SK-N-SH treated with all-trans-retinoic acid at 6 μM for 48 hours (cell line): ENCODE results near the gene NSFL1C.

Experiments used
- ARNTL ChIP-seq: fragments of 450-650 bp; formaldehyde crosslinking; IDR thresholded peaks from 2 replicates; pipeline ENCODE4 v1.5.0; 2020; ENCODE audit warnings: low read depth, mild to moderate bottlenecking, moderate library complexity, borderline replicate concordance
- CREB5 ChIP-seq: fragments of 250-450 bp; sonication (Bioruptor Pico); IDR thresholded peaks from 2 replicates; pipeline ENCODE4 v1.5.1; 2020; ENCODE audit warnings: low read depth, mild to moderate bottlenecking, moderate library complexity
- CSRNP3 ChIP-seq: fragments of 250-450 bp; sonication (Bioruptor Pico); IDR thresholded peaks from 2 replicates; pipeline ENCODE4 v1.5.1; 2021; ENCODE audit warnings: mild to moderate bottlenecking, moderate library complexity
- ESRRG ChIP-seq: fragments of 250-450 bp; sonication (Bioruptor Pico); IDR thresholded peaks from 2 replicates; pipeline ENCODE4 v1.6.1; 2021; ENCODE audit warnings: mild to moderate bottlenecking
- GLIS3 ChIP-seq: fragments of 250-450 bp; sonication (Bioruptor Pico); IDR thresholded peaks from 2 replicates; pipeline ENCODE4 v1.5.0; 2020; ENCODE audit warnings: mild to moderate bottlenecking, moderate library complexity
- ISL1 ChIP-seq: fragments of 250-450 bp; sonication (Bioruptor Pico); IDR thresholded peaks from 2 replicates; pipeline ENCODE4 v2.1.2; 2022; ENCODE audit warnings: mild to moderate bottlenecking, moderate library complexity
- OSR1 ChIP-seq: fragments of 250-450 bp; sonication (Bioruptor Pico); IDR thresholded peaks from 2 replicates; pipeline ENCODE4 v1.8.0; 2022; ENCODE audit warnings: moderate library complexity, mild to moderate bottlenecking, inconsistent platforms
- PATZ1 ChIP-seq: fragments of 250-450 bp; sonication (Bioruptor Pico); IDR thresholded peaks from 2 replicates; pipeline ENCODE4 v1.8.0; 2020; ENCODE audit warnings: mild to moderate bottlenecking, moderate library complexity, borderline replicate concordance
- PPARA ChIP-seq: fragments of 250-450 bp; sonication (Bioruptor Pico); IDR thresholded peaks from 2 replicates; pipeline ENCODE4 v1.5.0; 2020; ENCODE audit warnings: mild to moderate bottlenecking, borderline replicate concordance
- RARB ChIP-seq: fragments of 250-450 bp; sonication (Bioruptor Pico); IDR thresholded peaks from 2 replicates; pipeline ENCODE4 v1.8.0; 2021; ENCODE audit warnings: mild to moderate bottlenecking, moderate library complexity
- SNAI2 ChIP-seq: fragments of 250-450 bp; sonication (Bioruptor Pico); IDR thresholded peaks from 2 replicates; pipeline ENCODE4 v1.5.0; 2020; ENCODE audit warnings: mild to moderate bottlenecking, moderate library complexity
- TOX ChIP-seq: fragments of 250-450 bp; sonication (Bioruptor Pico); IDR thresholded peaks from 2 replicates; pipeline ENCODE4 v1.8.0; 2021; ENCODE audit warnings: mild to moderate bottlenecking, moderate library complexity, borderline replicate concordance
- ZFP30 ChIP-seq: fragments of 450-650 bp; formaldehyde crosslinking; IDR thresholded peaks from 2 replicates; pipeline ENCODE4 v1.5.0; 2022; ENCODE audit warnings: mild to moderate bottlenecking, moderate library complexity
- ZNF565 ChIP-seq: fragments of 450-650 bp; formaldehyde crosslinking; conservative IDR thresholded peaks from 2 replicates; pipeline ENCODE4 v1.5.0; 2020; ENCODE audit warnings: low read depth, mild to moderate bottlenecking, moderate library complexity

GRCh38 chr20:1392693-1393506, 73.7 kb downstream of the NSFL1C start, which contains the start of gene FKBP1A:
- TF ChIP-seq SNAI2 (CRISPR knock-in tag) (no peak), GLIS3 (CRISPR knock-in tag) (no peak), ZNF565 (CRISPR knock-in tag) (no peak), CREB5 (CRISPR knock-in tag) (no peak), CSRNP3 (no peak), ZFP30 (CRISPR knock-in tag) (no peak), ARNTL (CRISPR knock-in tag) (no peak), TOX (CRISPR knock-in tag) (no peak), PATZ1 (CRISPR knock-in tag) (no peak), PPARA (CRISPR knock-in tag) (no peak), ISL1 (CRISPR knock-in tag) (no peak), RARB (CRISPR knock-in tag) (no peak), ESRRG (CRISPR knock-in tag) (no peak), OSR1 (CRISPR knock-in tag) (no peak)
